GM12872 (cell line): ENCODE measurements around the gene SLC35G3.

Source experiments
- TF ChIP-seq, protein P1 (sequence below): IDR thresholded peaks from 3 replicates; pipeline ENCODE4 v1.5.1; 2011; ENCODE audit warnings: low read depth, mild to moderate bottlenecking, low read length, moderate library complexity; ENCODE audit not compliant: insufficient read depth

Gene SLC35G3

DNA sequence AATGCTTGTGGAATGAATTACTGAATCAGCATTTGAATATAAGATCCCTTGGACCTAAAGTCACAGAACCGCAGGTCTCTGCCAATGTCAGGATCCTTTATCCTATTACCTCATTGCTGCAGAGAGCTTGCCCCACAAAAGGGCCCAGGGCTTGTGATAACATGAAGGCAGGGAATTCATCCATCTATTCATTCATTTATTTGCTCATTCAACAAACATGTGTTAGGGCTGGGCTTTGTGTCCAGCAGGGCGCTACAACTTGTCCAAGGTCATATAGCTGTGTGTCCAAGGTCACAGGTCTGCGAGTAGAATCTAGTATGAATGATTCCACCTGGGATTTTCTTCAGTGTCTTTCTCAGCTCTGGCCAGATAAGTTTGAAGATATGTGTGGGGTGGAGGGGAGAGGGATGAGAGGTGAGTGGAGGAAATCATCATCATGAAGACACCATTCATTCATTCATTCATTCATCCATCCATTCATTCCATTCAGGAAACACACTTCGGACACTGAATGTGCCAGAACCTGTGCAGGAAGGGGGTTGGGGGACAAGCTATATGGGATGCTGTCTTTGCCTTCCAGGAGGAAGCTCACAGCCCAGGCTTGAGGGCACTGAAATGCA, 47.9 kb downstream of the SLC35G3 start:
- TF ChIP-seq, protein P1, sequence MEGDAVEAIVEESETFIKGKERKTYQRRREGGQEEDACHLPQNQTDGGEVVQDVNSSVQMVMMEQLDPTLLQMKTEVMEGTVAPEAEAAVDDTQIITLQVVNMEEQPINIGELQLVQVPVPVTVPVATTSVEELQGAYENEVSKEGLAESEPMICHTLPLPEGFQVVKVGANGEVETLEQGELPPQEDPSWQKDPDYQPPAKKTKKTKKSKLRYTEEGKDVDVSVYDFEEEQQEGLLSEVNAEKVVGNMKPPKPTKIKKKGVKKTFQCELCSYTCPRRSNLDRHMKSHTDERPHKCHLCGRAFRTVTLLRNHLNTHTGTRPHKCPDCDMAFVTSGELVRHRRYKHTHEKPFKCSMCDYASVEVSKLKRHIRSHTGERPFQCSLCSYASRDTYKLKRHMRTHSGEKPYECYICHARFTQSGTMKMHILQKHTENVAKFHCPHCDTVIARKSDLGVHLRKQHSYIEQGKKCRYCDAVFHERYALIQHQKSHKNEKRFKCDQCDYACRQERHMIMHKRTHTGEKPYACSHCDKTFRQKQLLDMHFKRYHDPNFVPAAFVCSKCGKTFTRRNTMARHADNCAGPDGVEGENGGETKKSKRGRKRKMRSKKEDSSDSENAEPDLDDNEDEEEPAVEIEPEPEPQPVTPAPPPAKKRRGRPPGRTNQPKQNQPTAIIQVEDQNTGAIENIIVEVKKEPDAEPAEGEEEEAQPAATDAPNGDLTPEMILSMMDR = no peak

DNA sequence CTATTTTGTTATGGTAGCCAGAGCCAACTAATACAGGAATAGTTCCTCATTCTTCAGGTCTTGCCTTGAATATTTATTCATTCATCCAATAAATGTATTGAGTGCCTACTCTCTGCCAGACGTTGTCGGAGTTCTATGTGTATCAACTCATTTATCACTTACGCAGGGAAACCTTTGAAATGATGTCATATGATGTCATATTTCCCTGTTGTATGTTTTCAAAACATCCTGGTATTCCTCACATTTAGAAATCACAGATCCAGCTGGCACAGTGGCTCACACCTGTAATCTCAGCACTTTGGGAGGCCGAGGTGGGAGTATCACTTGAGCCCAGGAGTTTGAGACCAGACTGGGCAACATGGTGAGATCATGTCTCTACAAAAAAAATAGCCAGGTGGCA, 49.4 kb downstream of the SLC35G3 start:
- TF ChIP-seq, protein P1 = no peak
